Bone marrow (tissue), 2 donors: ENCODE data around the gene GSG1L.

Experiments used
- DNase-seq, 2 donors: peaks; one replicate each; lab custom pipeline; 2025; lab: John Stamatoyannopoulos, UW

GSG1L gene

DNA sequence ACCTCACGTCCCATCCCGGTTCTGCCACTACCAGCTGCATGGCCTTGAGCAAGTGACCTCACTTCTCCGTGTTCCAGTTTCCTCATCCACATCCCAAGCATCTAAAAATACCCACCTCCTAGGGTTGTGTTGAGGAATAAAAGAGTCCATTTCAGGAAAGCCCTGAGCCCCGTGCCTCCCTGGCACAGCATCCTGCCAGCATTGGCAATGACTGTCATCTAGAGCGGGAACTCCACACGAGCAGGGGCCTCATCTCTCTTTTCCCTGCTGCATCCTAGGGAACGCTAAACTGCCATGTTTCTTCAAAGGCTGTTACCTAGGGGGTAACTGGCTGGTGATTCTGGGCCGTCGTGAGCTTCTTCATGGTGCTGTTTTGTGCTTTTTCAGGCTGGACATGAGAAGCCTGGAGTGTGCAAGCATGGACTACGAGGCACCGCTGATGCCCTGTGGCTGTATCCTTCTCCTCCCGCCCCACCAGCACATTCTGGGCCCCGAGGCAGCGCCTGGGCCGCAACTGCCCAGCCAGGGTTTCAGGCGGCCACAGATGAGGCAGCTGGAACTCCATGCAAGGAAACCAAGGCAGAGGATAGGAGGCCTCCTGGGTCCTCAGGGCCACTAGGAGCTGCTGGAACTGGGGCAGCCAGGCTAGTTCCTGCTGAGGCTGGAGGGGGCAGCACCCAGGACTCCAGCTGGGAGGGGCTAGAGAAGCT lies 292.2 kb downstream of the GSG1L start:
- DNase-seq, result no peak

DNA sequence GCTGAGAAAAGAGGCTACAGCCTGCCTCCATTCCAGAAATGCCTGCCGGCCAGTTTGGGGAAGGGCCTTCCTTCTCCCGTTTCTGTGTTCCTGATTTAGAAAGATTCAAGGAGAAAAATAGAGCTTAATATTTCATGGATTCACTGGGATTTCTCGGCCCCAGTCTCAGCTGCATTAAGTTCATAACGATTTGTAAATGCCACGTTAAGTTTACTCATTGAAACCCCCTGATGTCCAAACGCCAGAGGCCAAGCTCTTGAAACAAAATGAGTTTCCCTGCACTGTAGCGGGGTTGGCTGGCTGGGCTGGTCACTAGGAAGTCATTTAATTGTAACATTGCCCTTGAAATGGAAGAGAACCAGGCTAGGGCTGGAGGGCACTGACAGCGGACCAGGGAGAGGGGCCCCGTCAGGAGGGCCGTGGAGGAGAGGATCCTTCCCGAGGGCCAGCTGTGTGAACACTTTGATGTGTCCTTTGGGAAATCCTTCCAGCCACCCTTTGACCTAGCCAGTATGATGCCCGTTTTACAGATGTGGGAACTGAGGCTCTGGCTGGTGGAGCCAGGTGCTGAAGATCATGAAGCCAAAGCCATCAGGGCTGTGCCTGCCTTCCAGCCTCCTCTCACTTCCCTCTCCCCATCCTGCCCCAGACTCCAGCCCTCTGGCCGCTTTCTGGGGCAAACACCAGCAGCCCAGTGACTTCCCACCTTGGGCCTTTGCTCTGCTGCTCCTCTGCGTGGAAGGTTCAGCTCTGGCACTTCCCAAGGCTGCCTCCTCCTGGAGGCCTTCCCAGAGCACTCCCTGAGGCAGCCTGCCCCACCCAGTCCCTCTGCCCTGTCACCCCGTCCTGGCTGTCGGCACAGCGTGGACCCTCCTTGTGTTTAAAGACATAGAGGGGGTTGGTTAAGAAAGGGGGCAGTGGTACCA lies 293.0 kb downstream of the GSG1L start:
- no peak for DNase-seq

DNA sequence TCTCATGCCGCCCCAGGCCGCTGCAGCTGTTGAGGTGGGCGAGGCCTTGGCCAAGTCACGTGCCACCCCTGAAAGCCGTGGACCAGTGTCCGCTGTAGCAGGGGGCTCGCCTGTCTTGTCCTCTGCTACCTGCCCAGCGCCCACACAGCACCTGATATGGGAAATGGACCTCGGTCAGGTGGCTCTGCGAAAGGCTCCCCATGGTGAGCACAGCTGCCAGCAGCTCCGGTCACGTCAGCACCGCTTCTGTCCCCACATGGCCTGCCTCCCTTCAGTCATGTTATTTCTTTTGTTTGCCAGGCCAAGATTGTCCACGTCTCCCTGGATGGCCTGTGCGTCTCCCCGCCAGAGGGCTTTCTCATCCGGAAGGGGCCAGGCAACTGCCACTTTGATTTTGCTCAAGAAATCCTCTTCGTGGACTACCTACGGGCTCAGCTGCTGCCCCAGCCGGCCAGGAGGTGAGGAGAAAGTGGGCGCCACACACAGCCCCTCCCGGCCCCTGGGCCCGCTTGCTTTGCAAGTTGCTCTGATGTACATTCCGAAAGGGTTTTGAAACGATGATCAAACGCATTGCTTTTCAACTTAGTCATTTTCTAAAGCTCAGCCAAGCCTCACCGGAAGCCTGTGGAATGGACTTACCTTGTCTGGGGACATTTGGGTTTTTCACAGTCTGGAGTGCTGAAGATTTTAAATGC lies 293.8 kb downstream of the GSG1L start:
- no peak for DNase-seq

DNA sequence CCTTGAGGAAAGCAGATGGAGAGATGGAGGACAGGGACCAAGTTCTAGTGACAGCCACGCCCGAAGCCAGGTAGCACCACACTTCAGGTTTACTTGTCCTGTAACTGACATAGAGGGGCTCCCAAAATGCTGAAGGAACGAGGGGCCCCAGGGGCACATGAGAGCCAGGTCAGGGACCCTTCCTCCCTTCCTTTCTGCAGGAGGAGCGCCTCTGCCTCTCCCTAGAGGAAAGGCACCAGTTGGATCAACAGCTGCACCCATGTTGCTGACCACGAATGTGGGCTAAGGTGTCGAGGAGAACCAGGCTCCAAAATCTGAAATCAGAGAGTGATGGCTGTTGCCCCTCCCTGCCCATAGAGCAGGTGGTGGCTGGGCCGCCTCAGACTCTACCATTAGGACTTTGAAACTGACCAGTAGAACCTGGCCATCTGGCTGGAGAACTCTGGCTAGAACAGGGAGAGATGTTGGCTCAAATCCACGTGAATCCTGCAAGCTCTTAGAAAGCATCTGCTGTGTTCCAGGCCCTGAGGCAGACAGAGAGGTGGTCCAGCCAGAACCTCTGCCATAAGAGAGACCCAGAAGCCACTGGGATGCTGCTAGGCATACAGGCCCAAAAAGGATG lies 294.8 kb downstream of the GSG1L start:
- DNase-seq, result no peak

DNA sequence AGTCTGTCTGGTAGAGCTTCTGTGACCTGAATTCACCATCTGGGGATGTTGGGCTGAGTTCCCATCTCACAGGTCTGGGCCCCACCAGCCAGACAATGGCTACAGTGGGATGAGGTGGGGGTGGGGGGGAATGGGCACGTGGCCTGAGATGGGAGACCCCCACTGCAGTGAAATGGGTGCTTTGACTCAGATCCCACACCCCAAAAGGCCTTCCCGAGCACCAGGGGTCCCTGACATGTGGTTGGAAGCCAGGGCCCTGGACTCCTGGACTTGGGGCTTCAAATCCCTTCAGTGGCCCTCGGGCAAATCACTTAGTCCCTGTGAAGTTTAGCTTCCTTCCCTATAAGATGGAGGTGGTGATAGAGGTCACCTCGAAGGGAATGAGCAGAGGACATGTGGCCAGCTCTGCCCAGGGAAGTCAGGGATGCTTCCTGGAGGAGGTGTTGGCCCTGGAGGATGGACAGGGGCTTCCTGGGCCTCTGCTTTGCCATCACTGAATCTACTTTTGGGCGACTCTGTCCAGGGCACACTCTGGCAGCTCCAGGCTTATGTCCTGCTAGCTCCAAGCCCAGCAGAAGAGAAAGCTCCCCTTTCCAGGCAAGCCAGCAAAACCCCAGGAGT lies 295.4 kb downstream of the GSG1L start:
- no peak for DNase-seq

DNA sequence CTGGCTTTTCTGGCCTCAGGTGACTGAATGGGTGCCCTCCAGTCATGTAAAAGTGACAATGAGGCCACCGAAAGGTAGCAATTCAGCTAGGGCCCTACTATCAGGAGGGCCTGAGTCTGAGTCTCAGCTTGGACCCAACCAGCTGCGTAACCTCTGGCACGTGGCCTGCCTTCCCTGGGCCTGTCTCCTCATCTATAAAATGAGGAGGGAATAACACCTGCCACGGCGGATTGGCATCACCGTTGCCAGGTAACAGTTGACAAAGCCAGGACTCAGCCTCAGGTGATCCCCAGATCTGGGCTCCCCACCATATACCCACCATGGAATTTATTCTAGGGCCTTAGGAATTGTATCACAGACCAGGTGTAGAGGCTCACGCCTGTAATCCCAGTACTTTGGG lies 296.4 kb downstream of the GSG1L start:
- no peak for DNase-seq

DNA sequence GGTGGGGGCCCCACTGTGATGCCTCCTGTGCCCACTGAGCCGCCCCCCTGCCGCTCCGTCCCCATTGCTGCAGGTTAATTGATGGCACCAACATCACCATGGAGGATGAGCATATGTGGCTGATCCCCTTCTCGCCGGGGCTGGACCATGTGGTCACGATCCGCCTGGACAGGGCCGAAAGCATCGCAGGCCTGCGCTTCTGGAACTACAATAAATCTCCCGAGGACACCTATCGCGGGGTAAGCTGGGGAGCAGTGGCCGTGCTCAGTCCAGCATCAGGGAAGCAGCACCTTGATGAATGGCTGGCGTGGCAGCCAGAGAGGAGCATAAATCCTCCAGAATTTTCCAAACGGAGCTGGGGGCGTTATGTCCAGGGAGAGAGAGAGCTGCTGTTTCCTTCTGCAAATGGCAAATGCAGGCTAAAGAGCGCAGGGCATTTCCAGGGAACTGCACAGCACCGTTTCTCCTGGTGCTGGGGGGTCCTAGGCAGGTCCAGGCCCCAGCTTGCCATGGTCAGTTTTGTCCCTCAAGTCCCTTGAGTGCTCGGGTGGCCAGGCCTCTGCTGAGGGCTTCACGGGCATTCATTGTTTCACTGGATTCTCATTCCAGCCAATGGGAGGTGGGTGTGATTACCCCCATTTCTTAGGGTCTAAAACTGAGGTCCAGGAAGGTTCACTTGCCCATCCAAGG lies 297.1 kb downstream of the GSG1L start:
- no peak for DNase-seq

DNA sequence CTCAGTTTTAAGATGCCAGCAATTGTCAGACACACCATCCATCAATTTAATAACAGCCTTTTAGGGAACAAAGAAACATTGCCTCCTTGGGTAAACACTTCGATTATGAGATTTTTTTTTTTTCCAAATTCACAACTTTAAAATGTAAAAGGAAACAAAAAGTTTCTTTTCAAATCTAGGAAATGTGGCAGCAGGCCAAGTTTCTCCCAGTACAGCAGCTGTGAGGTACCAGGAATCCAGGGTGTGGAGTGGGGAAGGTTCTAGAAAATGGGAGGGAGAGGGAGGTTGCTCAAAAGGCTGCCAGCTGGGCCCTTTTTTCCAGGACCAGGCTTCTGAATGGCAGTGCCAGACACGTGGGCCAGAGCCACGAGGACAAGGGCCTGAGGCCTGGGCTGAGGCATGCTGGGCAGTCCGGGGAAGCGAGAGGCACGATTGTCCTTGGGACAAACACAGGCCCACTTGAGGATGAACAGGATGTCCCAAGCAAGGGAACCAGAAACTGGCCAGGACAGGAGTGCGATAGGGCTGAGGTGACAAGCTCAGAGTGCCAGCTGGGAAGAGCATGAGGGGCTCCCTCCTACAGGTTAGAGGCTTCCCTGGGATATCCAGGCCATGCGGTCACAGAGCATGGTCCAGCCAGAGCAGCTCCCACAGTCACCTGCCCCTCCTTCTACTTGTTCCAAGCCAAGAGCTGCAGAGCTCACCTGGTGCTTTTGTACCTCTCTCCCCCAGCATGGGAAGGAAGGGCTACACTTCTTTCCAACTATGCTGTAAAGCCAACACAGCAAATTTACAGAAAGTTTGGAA lies 298.4 kb downstream of the GSG1L start:
- no peak for DNase-seq

DNA sequence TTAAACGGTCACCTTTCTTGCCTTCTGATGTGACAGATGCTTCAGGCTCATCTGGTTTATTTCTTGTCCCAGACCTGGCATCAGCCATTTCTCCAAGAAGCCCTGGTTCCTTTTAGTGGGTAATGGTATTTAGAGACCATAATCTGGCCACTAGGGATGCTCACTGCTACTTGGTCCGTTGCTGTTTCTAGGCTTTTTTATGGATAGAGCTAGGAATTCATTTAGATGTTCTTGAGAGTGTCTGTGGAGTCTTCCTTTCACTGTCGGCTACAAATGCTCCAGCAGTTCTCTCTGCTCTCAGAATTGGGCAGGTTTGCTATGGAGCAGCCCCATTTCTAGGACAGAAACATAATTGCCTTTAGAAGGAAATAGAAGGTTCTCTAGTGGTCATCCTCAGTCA lies 299.1 kb downstream of the GSG1L start:
- DNase-seq, result no peak

DNA sequence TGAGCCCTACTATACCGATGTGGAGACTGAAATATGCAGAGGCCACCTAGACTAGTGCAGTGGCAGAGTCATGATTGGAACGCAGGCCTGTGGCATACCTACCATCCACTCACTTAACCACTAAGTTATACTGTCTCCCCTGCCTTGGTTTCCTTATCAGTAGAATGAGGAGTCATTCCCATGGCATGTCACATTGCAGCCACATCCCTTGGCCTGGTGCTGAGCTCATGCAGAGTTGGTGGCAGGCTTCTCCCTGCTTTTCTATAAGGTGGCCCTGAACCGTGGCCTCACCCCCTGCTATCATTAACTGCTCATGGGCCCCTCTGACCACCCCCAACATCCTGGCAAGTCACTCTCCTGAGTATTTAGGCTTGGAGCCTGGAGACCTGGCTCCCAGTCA lies 301.1 kb downstream of the GSG1L start:
- DNase-seq, result no peak

DNA sequence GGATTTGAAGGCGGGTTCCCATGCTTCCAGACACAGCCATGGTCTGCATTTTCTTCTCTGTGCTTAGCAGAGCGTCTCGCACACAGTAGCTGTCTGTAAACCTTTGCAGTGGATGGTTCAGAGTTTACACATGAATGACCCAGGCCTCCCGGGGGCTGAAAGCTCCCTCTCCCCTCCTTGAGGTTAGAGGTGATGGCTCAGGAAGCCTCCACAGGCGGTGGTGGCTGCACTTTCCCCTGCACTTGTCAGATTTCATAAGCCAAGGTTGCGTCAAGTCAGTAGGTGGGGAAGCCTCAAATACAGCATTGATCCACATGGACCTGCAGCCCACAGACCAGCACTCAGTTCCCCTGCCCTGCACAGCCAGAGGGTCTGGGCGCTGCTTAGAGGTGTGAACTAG lies 301.7 kb downstream of the GSG1L start:
- no peak for DNase-seq

DNA sequence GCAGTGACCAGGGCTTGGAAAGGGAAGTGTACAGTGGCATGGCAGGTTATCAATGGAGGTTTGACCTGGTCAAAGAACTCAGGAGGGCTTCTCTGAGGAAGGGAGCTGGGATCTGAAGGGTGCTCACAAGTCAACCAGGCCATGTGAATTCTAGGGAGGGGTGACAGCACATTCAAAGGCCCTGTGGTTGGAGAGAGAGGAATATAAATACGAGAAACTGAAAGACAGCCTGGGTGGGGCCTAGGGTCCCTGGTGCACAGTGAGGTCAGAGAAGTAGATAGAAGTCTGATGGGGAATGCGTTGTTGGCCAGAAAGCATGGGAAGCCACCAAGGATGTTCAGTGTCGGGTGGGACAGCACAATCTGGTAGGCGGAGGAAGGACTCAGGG lies 302.7 kb downstream of the GSG1L start:
- no peak for DNase-seq

DNA sequence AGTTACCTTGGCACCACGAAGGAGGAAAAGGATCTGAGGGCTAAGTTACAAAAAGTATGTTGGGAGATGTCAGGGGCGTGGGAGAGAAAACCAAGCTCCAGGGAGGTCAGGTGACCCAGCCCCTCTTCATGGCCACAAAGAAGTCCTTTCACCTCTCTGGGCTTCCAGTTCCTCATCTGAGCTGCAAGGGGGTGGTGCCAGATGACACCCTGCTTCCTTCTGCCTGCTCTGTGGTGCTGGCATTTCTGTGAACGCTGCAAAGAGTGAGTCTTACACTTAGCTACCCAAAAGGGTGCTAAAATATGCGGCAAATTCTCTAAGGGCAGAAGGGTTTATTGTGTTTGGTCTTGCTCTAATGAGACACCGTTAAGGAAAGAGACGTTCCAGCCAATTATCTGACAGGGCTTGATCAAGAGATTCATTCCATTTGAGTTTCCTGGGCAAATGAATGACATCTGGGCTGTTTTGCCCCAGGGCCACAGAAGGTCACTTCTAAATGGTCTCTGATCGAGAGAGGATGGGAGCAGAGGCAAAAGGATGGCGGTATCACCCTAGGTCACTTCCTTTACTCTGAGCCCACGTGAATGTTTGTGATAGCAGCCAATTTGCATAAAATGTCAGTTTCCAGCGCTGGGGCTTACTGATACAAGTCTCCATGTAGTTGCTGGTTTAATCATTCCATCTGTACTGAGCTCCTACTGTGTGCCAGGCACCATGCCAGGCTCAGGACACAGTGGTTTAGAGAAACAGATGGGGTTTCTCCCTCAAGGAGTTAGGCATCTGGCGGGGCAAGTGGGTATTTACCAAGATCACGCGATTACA lies 303.3 kb downstream of the GSG1L start:
- peak in 1 of 2 donors; percentile 38 for DNase-seq

DNA sequence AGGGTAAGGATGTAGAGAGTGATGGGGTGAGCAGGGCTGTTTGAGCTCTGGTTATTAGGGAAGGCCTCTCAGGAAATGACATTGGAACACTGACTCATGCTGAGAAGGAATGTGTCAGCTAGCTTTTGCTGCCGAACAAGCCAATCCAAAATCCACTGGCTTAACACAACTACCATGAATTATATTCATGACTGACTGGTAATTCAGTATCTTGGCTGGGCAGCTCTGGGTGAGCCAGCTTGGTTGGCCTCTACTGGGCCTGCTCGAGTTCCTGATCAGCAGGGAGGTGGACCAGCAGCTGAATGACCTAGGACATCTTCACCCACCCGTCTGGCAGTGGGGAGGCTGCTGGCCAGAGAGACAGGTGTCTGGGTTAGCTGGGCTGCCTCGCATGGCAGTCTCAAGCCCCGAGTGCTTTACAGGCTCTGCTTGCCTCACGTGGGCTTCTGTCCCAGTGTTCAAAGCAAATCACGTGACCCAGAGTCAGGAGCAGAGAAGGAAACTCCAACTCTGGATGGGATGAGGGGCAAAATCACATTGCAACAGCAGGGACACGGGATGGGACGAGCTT lies 304.1 kb downstream of the GSG1L start:
- DNase-seq, result no peak

DNA sequence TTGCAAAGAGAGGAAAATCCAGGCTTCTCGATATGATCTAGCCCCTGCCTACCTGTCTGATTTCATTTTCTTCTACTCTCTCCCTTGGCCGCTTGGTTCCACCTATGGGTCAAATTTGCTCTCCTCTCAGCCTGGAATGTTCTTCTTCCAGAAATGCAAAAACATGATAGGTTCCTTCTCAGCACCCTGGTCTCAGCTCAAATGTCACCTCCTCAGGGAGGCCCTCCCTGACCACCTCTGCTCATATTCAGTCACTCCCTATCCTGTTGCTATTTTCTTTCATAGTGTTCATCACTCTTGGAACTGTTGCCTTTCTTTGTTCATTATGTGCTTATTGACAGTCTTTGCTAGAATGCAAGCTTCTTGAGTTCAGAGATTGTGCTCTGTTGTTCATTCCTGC lies 305.0 kb downstream of the GSG1L start:
- no peak for DNase-seq

DNA sequence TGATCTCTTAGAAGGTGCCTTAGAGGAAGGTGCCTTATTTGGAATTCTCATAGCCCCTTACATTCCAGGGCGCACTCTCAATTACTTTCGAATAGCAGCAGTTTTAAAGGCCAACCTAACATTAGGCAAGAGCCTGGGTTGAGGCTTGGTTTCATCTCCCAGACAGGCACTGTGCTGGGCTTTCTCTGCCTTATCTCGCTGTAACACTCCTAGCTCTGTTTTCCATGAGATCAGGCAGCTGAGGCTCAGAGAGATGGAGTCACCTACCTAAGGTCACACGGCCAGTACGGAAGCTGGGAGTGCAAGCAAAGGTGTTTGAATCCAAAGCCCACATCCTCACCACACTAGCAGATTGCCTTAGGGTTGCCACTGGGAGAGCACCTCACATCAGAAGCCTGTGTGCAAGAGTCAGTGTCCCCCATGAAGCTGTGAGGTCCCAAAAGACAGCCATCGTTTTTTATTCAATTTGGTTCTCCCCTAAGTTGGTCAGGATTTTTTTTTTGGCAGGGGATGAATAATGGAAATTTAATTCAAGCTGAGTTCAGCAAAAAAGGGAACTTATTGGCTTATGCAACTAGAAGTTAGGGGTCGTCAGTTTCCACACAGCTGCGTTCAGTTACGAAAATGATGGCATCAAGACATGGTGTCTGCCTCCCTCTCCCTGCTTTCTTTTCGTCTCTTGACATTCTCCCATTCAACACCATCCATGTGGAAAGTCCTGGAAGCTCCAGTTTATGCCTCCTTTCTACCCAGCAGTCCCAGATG lies 307.1 kb downstream of the GSG1L start:
- no peak for DNase-seq

DNA sequence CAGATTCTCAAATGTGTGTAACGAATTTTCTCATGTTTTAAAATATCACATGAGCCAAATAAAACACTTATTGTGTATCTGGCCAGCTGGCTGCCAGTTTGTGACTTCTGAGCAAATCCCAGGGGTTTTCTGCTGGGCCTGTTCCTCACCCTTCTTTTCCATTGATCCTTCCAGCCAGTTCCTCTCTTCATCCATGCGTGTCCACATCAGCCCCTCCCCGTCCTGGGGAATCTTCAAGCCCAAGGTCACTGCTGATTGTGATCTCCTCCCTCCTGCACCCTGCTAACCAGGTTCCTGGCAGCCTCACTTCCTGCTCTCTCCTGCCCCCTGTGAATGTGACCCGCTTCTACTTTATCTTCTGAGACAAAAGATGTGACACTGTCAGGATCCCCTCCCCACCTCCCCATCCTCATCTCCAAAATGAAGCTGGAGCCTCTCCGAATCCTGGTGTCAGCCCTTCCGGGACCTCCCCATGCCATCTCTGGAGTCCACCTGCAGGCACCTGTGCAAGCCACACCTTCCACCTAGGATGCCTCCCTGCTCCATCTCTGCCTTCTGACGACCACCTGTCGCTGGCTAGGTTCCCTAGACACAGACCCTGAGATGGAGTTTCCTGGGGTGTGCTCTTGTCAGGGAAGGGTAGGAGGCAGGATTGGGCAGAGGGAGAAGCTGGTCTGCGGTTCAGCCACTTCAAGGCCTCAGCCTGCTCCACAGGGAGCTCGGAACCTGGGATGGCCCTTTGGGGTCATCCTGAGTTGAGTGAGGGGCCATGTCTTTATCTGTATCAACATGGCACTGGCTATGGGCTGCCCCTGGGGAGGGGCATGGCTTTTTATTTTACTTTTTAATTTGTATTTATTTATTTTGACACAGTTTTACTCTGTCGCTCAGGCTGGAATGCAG lies 308.5 kb downstream of the GSG1L start:
- no peak for DNase-seq
